KMS-11 (cell line): ENCODE data around the gene GPR179.

ENCODE experiments used
- H2AFZ ChIP-seq: fragments of 200-600 bp; sonication (generic); 2 replicates; pipeline ENCODE4 v1.6.1; 2016; ENCODE audit warnings: antibody characterized with exemption, mixed run types, low read depth
- H3K27ac ChIP-seq: fragments of 200-600 bp; sonication (generic); 2 replicates; pipeline ENCODE4 v1.6.1; 2016; ENCODE audit warnings: mild to moderate bottlenecking, mixed run types
- H3K27me3 ChIP-seq: fragments of 200-600 bp; sonication (generic); 2 replicates; pipeline ENCODE4 v1.6.1; 2017; ENCODE audit warnings: mild to moderate bottlenecking, low read depth, mixed run types, moderate library complexity; ENCODE audit not compliant: insufficient read depth
- H3K36me3 ChIP-seq: fragments of 200-600 bp; sonication (generic); 2 replicates; pipeline ENCODE4 v1.6.1; 2017; ENCODE audit warnings: mild to moderate bottlenecking, mixed run types; ENCODE audit not compliant: insufficient read depth
- H3K4me1 ChIP-seq: fragments of 200-600 bp; sonication (generic); 2 replicates; pipeline ENCODE4 v1.6.1; 2016; ENCODE audit warnings: mild to moderate bottlenecking, low read depth, mixed run types; ENCODE audit not compliant: poor library complexity, severe bottlenecking
- H3K4me2 ChIP-seq: fragments of 200-600 bp; sonication (generic); 2 replicates; pipeline ENCODE4 v1.7.0; 2016; ENCODE audit warnings: mild to moderate bottlenecking, mixed run types
- H3K4me3 ChIP-seq: fragments of 200-600 bp; sonication (generic); IDR thresholded peaks from 2 replicates; pipeline ENCODE4 v1.6.1; 2017; ENCODE audit warnings: low read depth, low read length, mixed read lengths; ENCODE audit not compliant: insufficient read depth
- H3K79me2 ChIP-seq: fragments of 200-600 bp; sonication (generic); 2 replicates; pipeline ENCODE4 v1.6.1; 2016; ENCODE audit warnings: low read depth, mixed run types; ENCODE audit not compliant: insufficient read depth
- H3K9ac ChIP-seq: fragments of 200-600 bp; sonication (generic); 2 replicates; pipeline ENCODE4 v1.6.1; 2016; ENCODE audit warnings: mild to moderate bottlenecking, mixed run types
- H4K20me1 ChIP-seq: fragments of 200-600 bp; sonication (generic); 2 replicates; pipeline ENCODE4 v1.6.1; 2016; ENCODE audit warnings: mild to moderate bottlenecking, mixed run types; ENCODE audit not compliant: insufficient read depth
- TF ChIP-seq, protein P1 (sequence below): fragments of 200-600 bp; sonication (generic); conservative IDR thresholded peaks from 2 replicates; pipeline ENCODE4 v1.6.1; 2017; ENCODE audit warnings: low read depth, mild to moderate bottlenecking, antibody characterized with exemption, low read length, moderate library complexity, mixed read lengths

Gene GPR179

DNA sequence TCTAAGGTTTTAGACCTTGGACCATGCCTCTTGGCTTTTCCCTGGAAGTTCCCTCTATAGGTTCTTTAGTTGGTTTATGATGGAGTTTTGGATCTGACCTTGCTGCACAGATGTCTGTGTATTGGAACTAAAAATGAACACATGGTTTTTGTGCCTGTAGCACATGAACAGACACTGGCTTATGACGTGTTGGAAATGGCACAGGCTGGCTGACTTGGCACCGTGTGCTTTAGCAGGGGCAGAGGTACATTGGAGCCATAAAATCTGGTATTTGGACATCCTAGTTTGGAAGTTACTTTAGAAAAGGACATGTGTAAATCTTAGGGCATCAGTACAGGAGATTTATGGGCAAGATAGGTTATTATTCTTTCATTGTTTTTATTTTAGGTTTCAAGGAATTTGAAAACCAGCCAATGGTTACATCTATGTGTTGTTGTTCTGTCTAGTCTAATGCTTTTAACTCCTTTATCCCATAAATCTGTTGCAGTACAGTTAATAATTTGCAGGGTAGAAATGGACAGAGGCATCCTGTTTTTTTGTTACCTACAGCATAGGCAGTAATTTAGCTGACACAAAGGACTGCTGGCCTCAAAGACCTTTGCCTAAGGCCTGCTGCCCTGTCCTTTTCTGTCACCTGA lies 13.8 kb upstream of the GPR179 start:
- H3K27ac ChIP-seq, result no peak overlapping the region
- no peak overlapping the region for H3K4me2 ChIP-seq
- H3K4me3 ChIP-seq, result no peak overlapping the region
- TF ChIP-seq, protein P1, sequence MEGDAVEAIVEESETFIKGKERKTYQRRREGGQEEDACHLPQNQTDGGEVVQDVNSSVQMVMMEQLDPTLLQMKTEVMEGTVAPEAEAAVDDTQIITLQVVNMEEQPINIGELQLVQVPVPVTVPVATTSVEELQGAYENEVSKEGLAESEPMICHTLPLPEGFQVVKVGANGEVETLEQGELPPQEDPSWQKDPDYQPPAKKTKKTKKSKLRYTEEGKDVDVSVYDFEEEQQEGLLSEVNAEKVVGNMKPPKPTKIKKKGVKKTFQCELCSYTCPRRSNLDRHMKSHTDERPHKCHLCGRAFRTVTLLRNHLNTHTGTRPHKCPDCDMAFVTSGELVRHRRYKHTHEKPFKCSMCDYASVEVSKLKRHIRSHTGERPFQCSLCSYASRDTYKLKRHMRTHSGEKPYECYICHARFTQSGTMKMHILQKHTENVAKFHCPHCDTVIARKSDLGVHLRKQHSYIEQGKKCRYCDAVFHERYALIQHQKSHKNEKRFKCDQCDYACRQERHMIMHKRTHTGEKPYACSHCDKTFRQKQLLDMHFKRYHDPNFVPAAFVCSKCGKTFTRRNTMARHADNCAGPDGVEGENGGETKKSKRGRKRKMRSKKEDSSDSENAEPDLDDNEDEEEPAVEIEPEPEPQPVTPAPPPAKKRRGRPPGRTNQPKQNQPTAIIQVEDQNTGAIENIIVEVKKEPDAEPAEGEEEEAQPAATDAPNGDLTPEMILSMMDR, result no peak
- peaks cover 19% of the 10 kb centered on the region for H3K4me1 ChIP-seq
- H3K79me2 ChIP-seq, result no peaks in the 10 kb centered on the region
- H3K36me3 ChIP-seq, result no peaks in the 10 kb centered on the region
- no peaks in the 10 kb centered on the region for H3K27me3 ChIP-seq
- no peak overlapping the region for H3K9ac ChIP-seq
- H4K20me1 ChIP-seq, result no peaks in the 10 kb centered on the region
- no peak overlapping the region for H2AFZ ChIP-seq

DNA sequence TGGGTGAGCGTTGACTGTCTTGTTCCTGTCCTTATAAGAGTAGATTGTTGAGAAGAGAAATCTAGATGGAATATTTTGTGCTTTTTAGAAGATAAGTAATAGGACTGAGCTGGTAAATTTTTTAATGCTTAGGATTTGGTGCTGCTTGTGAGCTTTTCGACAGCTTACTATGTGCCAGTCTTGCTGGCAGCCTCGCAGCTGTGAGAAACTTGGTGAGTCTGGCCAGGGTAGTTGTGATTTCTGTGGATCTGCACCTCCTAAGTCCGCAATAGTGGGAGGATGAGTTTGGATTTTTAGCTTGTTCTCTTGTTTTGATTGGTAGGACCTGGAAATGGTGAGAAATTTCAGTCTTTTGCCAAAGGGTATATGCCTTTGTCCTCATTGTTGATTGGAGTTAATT lies 11.5 kb upstream of the GPR179 start:
- Histone ChIP-seq H2AFZ (no peak overlapping the region), H3K36me3 (no peaks in the 10 kb centered on the region), H3K9ac (no peak overlapping the region), H3K27me3 (no peaks in the 10 kb centered on the region), H3K79me2 (no peaks in the 10 kb centered on the region), H3K4me2 (no peak overlapping the region), H3K4me1 (peaks cover 24% of the 10 kb centered on the region), H4K20me1 (no peaks in the 10 kb centered on the region), H3K4me3 (no peak overlapping the region), H3K27ac (no peak overlapping the region)
- TF ChIP-seq, protein P1, result no peak

DNA sequence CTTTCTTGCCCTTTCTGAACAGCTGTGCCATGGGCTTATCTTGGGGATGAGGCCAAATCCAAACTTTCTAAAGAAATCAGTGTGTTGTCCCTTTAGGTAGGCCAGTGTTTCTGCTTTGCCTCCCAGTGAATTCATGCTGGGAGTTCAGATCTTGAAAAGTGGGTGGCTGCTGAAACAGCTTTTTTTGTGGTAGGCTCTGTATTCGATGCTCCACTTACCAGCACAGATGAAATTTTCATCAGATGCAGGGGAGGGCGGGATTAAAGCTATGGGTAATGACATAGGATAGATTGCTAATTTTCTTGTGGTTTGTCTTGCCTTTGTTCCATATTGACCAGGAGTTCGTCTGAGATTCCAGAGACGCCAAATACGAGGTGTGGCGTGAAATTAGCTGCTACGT lies 10.7 kb upstream of the GPR179 start:
- no peak overlapping the region for H3K27ac ChIP-seq
- H3K9ac ChIP-seq, result no peak overlapping the region
- H3K4me2 ChIP-seq, result peak overlapping the region; percentile 81; the same call in 1 of the 2 replicates
- no peaks in the 10 kb centered on the region for H3K27me3 ChIP-seq
- no peak overlapping the region for H2AFZ ChIP-seq
- no peaks in the 10 kb centered on the region for H4K20me1 ChIP-seq
- H3K36me3 ChIP-seq, result no peaks in the 10 kb centered on the region
- H3K4me3 ChIP-seq, result no peak overlapping the region
- peaks cover 26% of the 10 kb centered on the region for H3K4me1 ChIP-seq
- TF ChIP-seq, protein P1, result no peak
- no peaks in the 10 kb centered on the region for H3K79me2 ChIP-seq

DNA sequence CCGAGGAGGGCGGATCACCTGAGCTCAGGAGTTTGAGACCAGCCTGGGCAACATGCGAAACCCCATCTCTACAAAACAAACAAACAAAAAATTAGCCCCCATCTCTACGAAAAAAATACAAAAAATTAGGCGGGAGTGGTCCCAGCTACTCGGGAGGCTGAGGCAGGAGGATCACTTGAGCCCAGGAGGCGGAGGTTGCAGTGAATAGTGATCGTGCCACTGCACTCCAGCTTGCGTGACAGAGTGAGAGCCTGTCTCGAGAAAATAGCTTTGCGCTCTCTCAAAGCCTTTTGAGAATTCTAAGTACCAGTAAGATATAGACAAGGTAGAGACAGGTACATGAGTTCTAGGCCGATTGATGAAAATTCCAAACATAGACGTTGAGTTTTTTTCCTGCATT lies 9.9 kb upstream of the GPR179 start:
- Histone ChIP-seq H3K27ac (no peak overlapping the region), H3K9ac (no peak overlapping the region), H3K4me3 (no peak overlapping the region), H3K36me3 (no peaks in the 10 kb centered on the region), H3K4me2 (peak overlapping the region; percentile 81; the same call in 1 of the 2 replicates), H3K79me2 (no peaks in the 10 kb centered on the region), H3K4me1 (peaks cover 33% of the 10 kb centered on the region), H3K27me3 (no peaks in the 10 kb centered on the region), H4K20me1 (no peaks in the 10 kb centered on the region), H2AFZ (no peak overlapping the region)
- TF ChIP-seq, protein P1, result no peak
